ENCODE results near the gene KLF11.

KLF11 gene

GRCh38 chr2:9999693-10000092, 43.7 kb upstream of the KLF11 start:
- no peak for DNase-seq (ENCODE audit: low read depth in 2 of 2)
- TF ChIP-seq CTCF (IDR thresholded peaks at IDR 0.05; ENCODE audit: low read depth, low read length): no peak
- no peak overlapping the region for H3K4me3 ChIP-seq (replicated peaks in 1 of 2; ENCODE audit: low read depth in 2 of 2, low read length in 2 of 2)

GRCh38 chr2:10000541-10000940, 42.8 kb upstream of the KLF11 start:
- no peak overlapping the region for H3K4me3 ChIP-seq (replicated peaks in 1 of 2; ENCODE audit: low read depth in 2 of 2, low read length in 2 of 2)
- no peak for TF ChIP-seq CTCF (IDR thresholded peaks at IDR 0.05; ENCODE audit: low read depth, low read length)
- no peak for DNase-seq (ENCODE audit: low read depth in 2 of 2)

- no peak overlapping the region for H3K4me3 ChIP-seq (replicated peaks in 1 of 2; ENCODE audit: low read depth in 2 of 2, low read length in 2 of 2)
- TF ChIP-seq CTCF (IDR thresholded peaks at IDR 0.05; ENCODE audit: low read depth, low read length): no peak
- no peak for DNase-seq (ENCODE audit: low read depth in 2 of 2)
Observed at GRCh38 chr2:10001586-10001985, 41.8 kb upstream of the KLF11 start.

GRCh38 chr2:10002109-10002508, 41.2 kb upstream of the KLF11 start:
- H3K4me3 ChIP-seq (replicated peaks in 1 of 2; ENCODE audit: low read depth in 2 of 2, low read length in 2 of 2): no peak overlapping the region
- no peak for DNase-seq (ENCODE audit: low read depth in 2 of 2)
- no peak for TF ChIP-seq CTCF (IDR thresholded peaks at IDR 0.05; ENCODE audit: low read depth, low read length)

GRCh38 chr2:10002681-10003080, 40.7 kb upstream of the KLF11 start:
- H3K4me3 ChIP-seq (replicated peaks in 1 of 2; ENCODE audit: low read depth in 2 of 2, low read length in 2 of 2): no peak overlapping the region
- DNase-seq (ENCODE audit: low read depth in 2 of 2): no peak
- no peak for TF ChIP-seq CTCF (IDR thresholded peaks at IDR 0.05; ENCODE audit: low read depth, low read length)

- no peak for DNase-seq (ENCODE audit: low read depth in 2 of 2)
- H3K4me3 ChIP-seq (replicated peaks in 1 of 2; ENCODE audit: low read depth in 2 of 2, low read length in 2 of 2): no peak overlapping the region
- TF ChIP-seq CTCF (IDR thresholded peaks at IDR 0.05; ENCODE audit: low read depth, low read length): no peak
Observed at GRCh38 chr2:10003206-10004125, 39.9 kb upstream of the KLF11 start.

Measured in cardiac fibroblast (primary cell).